ENCODE measurements around the gene SLC34A1.
"Not testable (repeated sequence)": the region's sequence is repeated elsewhere in the genome, so short reads cannot be mapped to it uniquely, and the experiment has no call there.

SLC34A1 gene

DNA sequence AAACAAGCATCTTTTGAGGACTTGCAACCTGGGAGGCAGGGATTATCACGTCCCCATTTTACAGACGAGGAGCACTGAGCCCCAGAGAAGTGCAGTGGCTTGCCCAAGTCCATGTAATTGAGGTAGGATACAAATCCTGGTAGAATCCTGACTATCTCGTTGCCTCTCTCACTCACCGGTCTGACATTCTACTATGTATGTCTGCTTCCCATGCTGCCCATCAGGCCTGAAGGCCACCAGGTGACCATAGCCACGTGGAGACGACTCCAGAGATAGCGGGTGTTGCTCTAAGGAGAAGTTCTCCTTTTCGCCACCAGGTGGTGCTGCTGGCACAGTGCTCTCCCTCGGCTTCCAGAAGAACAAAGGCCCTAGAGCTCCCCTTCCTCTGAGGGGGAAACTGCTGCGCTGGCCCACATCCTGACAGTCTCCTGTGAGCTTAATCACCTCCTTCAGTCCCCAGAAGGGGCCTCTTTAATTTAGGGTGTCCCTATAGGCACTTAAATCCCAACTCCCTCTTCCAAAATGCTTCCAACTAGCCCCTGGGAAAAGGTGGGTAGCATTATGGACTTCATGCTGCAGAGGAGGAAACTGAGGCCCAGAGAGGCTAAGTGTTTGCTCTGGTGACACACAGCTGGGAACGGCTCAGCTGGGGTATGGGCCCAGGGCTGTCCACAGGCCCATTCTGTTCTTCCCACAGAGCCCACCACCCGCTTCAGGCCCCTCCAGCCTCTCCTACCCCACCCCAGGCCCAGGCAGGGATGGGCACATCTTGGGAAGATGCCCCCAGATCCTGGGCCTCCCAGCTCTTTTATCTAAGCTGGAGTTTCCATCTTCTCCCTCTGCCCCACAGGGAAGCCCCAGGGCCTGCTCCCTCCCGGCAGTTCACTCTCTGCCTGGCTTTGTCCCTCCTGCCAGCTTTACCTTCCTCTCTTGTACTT, 6.4 kb downstream of the SLC34A1 start:
- FAIRE-seq: no peak

DNA sequence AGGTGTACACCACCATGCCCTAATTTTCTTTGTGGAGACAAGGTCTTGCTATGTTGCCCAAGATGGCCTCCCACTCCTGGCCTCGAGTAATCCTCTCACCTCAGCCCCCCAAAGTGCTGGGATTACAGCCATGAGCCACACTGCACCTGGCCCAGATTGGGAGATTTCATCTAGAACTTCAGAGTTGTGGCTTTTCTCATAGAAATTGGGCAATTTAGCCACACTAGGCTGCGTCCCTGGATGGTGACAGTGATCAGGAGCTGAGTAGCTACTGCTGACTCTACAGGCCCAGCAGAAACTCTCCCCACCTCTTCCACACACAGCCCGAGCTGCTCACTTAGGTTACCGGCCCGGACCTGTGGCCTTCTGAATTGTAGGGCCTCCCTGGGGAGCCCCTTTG, 8.5 kb downstream of the SLC34A1 start:
- no peak for FAIRE-seq

DNA sequence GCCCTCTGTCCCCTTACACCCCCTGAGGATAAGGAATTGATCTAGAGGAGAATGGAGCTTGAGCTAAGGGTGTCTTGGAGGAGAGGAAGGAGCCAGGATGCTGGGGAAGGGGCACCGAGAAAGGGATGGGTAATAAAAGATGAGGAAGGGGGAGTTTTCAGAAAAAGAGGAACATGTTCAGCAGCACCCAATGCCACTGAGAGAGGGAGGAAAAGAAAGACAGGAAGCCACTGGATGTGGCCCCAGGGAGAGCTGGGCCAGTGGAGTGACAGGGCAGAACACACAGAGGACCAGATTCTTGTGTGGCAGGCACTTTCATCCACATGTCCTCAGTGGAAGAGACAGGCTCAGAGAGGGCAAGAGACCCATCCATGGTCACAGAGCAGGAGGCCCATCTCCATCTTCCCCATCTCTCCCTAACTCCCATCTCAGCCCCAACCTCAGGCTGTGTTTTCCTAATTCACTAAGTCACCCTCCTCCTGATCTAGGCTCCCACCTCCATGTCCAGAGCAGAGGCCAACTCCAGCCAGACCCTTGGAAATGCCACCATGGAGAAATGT, 9.1 kb downstream of the SLC34A1 start:
- FAIRE-seq: no peak

DNA sequence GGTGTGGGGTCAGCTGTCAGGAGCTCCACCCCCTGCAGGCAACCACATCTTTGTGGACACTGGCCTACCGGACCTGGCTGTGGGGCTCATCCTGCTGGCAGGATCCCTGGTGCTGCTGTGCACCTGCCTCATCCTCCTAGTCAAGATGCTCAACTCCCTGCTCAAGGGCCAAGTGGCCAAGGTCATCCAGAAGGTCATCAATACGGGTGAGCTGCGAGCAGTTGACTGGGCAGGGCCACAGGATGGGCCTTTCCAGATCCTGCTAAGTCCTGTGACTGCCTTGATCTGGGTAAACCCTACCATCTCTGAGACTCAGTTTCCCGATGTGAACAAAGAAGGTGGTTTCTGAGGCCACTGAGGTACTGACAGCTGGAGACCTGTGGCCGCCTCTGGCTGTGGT, 9.8 kb downstream of the SLC34A1 start:
- FAIRE-seq: no peak

DNA sequence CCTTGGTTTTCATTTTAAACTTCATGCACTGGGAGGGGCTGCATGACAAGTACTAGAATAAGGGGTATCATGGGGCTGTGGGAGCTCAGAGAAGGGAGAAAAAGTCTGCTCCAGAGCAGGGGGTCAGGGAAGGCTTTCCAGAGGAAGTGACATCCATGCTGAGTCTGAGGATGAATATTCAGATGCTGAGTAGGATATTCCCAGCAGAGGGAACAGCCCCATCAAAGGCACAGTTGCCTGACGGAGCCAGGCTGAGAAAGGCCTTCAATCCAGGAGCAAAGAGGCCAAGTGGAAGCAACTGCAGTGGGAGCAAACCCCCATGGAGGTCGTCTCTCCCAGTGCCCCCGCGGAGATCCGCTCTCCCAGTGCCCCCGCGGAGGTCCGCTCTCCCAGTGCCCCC, 11.8 kb downstream of the SLC34A1 start:
- no peak for FAIRE-seq

DNA sequence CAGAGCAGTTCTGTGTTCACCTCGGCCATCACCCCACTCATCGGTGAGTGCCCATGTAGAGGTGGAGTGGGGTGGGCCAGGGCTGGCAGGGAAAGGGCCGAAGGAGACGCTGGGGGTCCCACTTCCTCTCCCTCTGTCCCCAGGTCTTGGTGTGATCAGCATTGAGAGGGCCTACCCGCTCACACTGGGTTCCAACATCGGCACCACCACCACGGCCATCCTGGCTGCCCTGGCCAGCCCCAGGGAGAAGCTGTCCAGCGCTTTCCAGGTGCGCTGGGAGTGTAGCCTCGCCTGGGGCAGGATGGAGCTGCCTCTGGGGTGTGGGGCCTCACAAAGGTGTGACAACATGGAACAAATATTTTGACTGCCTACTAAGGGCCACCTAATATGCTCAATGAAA, 12.6 kb downstream of the SLC34A1 start:
- FAIRE-seq: no peak

DNA sequence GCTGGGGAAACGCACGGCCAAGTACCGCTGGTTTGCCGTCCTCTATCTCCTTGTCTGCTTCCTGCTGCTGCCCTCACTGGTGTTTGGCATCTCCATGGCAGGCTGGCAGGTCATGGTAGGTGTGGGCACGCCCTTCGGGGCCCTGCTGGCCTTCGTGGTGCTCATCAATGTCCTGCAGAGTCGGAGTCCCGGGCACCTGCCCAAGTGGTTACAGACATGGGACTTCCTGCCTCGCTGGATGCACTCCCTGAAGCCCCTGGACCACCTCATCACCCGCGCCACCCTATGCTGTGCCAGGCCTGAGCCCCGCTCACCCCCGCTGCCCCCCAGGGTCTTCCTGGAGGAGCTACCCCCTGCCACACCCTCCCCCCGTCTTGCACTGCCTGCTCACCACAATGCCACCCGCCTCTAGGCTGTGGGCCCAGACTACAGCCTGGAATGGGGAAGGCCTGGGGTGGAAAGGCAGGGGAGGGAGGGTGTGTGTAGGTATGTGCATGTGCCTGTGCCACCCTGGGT, 13.7 kb downstream of the SLC34A1 start:
- FAIRE-seq: no peak

DNA sequence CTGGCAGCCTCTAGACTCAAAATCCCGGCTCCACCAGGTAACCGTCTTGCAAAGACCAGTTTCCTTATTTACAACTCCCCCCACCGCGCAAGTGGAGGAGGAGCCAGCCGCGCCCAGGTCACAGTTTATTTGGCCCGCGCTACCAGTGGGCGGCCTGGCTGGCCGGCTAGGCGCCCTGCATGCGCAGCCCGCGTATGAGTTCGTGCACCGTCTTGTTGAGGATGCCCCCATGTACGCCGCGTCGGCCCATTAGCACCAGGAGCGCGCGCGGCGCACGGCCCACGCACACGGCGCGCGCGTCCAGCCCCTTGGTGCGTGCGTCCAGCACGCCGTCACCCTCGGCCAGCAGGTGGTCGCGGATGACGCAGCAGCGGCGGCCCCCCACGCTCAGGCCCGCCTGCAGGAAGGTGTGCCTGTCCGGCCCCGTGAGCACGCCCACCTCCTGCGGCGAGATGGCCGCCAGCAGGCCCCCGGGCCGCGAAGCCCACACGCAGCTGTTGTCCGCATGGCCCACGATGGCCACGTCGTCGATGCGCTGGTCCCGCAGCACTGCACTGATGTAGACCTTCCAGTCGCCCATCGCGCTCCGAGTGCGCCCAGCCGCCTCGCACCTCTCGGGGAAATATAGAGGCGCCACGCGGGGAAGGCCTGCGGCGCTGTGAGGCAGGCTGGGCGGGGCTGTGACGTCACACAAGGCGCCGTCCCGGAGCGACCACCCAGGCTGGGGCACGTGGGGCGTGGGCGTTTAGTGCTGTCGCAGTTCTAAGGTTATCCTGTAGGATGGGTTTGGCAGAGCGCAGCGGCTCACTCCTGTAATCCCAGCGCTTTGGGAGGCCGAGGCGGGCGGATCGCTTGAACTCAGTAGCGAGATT, 16.0 kb downstream of the SLC34A1 start, which contains the start of gene PFN3:
PFN3 (minus strand) TSS at position 665 of the 872 bp plus-strand sequence; CDS start at position 580, 85 bp downstream.
- no peak for FAIRE-seq

DNA sequence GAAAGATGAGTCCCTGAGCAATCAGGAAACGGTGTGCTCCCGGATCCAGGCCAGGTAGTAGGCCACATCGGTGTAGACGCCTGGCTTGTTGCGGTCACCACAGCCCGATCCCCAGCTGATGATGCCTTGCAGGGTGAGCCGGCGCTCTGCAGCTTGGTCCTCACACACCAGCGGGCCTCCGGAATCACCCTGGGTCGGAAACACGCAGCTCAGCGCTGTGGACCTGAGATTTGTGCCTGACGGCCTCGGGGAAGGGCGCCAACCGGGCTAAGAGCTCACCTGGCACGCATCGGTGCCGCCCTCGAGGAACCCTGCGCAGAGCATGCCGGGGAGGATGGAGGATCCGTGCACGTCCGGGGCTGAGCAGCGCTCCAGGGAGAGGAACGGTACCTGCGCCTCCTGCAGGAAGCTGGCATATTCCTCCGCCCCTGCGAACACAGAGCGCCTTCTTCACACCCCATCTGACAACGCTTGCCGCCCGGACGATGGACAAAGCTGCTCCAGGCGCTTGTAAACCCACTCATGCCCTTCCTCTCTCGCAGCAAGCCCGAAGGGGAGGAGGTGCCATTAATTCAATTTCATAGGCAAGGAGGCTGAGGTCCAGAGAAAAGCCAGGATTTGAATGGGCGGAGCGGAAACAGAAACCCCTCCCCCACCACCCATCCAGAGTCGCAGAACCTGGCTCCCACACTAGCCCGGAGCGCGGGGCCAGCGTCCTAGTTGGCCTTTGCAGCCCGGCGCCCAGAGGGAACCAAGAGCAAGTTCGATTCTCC, 18.2 kb downstream of the SLC34A1 start:
- no peak for FAIRE-seq

DNA sequence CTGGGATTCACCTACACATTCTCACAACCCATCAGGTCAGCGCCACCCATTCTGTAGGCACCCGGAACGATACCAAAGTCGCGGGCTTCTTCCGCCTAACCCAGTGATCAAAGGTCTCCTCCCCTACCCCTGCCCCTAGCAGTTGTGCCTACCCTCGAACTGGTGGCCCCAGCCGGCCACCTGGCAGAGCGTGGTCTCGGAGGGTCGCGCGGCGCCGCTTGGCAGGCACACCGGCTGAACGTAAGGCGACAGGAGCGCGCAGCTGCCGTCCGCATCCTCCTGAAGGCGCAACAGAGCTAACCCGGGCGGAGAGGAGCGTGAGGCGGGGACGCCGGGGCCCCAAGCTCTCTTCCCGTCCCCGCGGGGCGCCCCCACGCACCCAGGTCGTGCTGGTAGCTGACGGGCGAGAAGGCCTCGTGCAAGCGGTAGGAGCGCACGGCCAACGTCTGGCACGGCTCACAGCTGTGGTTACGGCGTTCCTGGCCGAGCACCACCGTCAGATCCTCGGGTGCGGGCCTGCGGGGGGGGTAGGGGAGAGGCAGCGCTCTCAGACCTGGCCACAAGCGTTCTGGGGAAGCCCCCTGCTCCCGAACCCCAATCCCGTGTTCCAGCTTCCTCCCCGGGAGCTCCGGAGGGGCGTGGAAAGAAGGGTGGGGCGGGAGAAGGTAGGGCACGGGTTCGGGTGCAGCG, 19.0 kb downstream of the SLC34A1 start:
- no peak for FAIRE-seq

DNA sequence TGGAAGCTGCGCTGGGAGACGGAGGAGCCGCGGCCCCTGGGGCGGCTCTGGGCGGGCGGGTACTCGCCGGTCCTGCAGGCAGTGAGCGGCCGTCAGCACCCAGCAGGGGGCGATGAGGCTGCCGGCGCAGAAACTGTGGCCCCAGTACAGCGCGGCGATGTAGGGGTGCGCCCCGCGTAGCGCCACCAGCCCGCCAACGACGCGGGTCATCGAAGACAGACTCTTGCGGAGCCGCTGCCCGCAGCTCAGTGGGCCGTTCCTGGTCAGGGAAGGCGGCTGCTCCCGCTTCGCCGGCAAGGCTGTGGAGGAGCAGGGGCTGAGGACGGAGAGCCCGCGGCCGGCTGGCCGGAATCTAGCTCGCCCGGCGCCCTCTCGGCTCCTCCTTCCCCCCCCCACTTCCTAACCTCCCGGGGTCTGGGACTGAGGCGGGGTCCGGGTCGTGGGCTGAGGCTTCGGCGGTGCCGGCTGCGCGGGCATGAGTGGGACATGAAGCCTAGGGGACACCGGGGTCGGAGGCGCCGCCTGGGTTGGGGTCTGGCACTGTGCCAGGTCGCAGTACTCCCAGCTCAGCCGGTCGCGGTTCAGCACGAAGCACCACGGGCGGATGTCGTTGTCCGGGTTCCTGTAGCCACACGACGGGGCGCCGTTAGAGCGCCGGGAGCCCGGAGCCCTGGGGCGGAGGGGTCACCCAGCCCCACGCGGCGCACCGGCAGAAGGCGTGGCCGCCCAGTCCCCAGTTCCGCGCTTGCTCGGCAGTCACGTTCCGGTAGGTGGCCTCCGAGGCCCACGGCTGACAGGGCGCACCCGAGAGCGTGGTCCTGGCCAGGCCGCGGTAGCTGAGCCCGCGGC, 19.8 kb downstream of the SLC34A1 start:
- FAIRE-seq: no peak

DNA sequence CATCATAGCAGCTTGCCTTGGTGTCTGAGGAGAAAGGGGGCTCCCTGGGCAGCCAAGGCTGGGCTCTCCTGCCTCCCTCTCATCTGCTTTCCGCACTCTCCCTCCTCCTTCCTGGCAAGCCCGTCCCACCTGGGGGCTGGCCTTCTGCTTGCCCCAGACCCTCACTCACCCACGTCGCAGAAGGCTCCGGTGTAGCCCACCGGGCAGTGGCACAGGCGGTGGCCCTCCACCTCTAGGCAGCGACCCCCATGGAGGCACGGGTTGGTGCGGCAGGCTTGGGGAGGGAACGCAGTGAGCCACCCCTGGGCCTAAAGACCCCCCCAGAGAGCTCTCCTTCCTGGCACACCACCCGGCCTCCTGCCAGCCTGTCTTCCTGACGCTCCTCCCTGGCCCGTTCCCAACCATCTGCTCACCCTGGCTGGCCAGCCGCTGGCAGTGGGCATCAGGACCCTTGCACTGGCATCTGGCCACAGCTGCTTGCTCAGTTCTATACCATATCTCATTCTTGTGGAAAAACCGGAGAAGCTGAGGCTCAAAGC, 20.5 kb downstream of the SLC34A1 start:
- FAIRE-seq: no peak

DNA sequence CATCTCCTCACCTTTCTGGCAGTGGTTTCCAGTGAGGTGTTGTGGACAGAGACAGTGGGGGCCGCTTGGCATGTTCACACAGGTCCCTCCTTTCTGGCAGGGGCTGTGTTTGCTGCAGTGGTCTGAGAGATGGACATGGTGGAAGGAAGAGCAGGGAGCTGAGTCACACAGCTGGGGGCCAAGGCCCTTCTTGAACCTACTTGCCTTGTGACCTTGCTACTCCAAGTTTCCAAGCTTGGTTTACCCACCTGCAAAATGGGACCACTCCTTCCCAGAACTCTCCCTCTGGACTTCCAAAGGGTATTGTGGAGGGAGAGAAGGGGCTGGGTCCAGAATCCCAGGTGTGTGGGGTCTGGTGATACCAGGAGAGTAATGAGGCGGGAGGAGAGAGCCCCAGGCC, 21.1 kb downstream of the SLC34A1 start:
- no peak for FAIRE-seq

DNA sequence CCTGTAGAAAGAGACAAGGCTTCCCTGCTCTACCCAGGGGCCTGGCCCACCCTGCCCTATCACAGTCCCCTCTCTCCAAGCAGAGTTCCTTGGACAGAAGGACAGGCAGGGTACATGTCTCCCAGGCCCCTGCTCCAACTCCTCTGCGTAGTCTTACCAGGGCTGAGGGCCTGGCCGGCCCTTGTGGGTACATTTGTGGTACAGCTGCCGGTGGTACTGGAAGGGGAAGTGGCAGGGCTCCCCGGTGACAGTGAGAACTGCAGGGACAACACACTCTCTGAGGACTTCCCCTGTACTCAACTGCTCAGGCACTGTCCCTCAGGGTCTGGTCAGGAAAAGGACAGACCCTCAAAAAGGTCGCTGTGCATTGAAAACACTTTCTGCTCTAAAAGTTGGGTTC, 21.6 kb downstream of the SLC34A1 start:
- FAIRE-seq: no peak

DNA sequence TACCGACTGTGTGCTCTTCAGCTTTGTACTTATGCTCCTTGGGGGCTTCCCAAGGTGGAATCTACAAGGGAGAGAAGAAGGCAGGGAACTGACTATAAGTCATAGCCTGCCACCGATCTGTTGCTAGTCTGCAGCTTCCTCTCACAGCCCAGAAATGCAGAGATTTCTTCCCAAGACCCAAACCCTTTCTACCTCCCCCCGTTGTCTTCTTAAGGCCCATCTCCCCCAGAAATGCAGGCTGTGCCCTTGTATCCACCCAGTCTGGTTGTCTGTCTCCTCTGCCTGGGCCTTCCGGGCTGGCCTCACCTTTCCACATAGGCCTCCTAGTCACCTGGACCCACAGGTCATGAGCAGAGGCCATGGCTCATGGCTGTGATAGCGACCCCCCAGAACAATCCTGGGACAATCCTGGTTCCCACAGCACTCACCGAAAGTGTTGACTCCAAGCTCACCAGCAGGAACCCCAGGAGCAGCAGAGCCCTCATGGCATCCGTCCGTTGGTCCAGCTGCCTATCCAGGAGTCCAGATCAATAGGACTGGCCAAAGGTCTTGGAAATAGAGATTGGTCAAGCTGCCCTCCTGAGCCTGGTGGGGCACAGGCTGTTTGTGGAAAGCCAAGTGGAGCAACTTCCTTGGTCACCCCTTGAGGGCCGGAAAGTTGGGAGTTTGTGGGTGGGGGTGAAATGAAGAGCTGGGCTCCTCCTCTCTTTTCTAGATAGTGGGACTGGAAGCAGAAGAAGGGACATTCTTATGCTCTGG, 25.0 kb downstream of the SLC34A1 start, which contains the start of gene F12:
F12 (minus strand) TSS at position 522 of the 759 bp plus-strand sequence; CDS start at position 485, 37 bp downstream.
- FAIRE-seq: no peak

DNA sequence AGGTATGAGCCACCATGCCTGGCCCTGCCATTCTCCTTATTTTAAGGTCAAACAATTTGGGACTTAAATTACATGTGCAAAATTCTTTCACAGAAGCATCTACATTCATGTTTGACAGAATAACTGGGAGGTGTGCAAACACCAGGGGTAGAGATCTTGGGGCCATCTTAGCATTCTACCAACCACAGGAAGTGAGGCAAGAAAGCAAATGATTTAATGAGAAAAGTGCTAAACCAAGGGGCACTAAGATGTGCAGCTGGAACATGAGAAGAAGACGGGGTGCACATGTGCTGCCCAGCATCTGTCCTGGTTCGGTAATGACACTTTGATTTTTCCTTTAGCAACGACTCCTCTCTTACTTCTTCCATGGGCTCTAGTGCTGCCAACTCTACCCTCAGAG, 26.3 kb downstream of the SLC34A1 start:
- no peak for FAIRE-seq

DNA sequence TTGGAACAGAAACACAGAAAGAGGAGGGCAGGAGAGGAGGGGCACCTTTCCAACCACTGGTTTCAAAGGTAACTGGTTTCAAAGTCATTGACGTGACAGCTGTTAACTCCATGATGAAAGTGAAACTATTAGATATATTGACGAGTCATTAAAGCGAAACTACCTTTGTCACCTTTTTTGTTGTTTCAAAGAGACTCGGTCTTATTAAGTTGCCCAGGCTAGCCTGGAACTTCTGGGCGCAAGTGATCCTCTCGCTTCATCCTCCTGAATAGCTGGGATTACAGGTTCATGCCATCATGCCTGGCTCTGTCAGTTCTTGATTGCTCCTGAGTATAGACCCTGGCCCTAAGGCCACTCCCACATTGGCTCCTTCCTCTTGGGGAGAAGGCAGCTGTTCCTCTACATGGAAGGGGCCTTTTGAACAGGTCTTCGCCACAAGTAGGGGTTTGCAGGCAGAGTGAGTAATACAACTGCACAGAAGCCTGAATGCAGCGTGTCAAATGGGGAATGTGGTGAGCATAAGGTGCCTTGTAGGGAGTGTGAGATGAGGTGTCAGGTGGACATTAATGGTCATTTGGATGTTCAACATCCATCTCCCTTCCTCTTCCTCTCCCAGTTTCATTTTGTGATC, 28.5 kb downstream of the SLC34A1 start:
- FAIRE-seq: no peak

DNA sequence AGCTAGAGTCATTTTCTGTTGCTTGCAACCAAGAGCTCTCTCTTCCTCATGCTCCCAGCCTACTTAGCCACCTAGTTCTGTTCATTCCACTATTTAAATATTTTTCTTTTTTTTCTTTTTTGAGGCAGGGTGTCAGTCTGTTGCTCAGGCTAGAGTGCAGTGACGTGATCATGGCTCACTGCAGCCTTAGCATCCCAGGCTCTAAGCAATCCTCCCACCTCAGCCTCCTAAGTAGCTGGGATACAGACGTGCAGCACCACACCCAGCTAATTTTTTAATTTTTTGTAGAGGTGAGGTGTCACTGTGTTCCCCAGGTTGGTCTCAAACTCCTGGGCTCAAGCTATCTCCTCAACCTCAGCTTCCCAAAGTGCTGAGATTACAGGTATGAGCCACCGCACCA, 30.2 kb downstream of the SLC34A1 start:
- FAIRE-seq: no peak

DNA sequence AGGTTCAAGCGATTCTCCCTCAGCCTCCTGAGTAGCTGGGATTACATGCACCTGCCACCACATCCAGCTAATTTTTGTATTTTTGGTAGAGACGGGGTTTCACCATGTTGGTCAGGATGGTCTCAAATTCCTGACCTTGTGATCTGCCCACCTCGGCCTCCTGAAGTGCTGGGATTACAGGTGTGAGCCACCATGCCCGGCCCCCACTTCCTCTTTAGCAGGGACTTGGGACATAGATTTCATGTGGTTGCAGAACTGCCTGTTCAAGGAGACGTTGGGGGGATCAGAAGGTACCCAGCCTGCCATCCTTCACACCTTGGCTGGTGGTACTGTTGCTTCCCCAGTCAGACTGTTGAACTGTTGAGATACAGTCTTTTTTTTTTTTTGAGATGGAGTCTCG, 32.8 kb downstream of the SLC34A1 start:
- FAIRE-seq: not testable (repeated sequence)

All from islet of Langerhans (tissue), 1 donor.